NCI-H1930 (cell line): ENCODE results near the gene C11orf68.

Experiments
- DNase-seq, 2 experiments: peaks; one replicate each; lab custom pipeline; 2025; lab: John Stamatoyannopoulos, UW

Gene C11orf68

GRCh38 chr11:65871811-65872548 is 46.9 kb downstream of the C11orf68 start:
- DNase-seq: no peak

DNA sequence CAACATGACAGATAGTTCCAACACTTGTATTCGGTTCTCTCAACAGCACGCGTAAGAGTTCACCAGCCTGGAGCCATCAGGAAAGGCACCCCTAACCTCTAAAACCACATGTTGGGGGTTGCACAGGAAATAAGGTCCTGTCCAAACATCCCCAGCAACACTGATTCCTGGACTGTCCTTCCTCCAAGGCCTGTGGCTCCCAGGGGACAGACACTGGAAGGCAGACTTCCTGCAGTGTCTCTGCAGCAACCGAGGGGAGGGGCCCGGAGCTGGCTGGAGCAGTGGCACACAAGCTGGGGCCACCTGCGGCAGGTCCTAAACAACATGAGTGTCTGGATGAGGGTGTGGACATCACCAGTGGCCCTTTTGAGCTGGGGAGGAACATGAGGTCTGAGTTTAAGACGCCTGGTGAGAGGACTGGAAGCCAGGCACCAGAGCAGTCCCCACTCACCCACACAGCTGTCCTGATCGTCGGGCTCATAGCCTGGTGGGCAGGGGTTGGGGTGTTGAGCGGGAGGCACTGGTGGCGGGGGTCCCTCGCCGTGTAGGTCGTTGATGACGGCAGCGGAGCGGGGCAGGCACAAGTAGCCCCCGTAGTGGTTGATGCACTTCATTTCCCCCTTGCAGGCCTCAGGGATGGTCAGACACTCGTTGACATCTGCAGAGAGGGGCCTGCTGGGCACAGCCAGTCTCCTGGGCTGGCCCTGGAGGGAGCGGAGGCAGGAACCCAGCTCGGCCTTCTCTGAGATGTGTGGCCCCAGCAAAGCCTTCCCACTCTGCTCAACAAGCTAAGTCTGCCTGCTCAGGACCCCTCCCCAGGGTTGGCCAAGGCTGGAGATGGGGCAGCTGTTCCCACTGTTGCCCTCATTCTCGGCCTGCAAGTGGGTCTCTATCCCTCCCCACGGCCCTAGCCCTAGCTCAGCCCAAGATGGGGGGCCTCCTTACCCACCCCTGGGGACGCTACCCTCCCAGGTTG is 47.9 kb downstream of the C11orf68 start:
- no peak for DNase-seq

DNA sequence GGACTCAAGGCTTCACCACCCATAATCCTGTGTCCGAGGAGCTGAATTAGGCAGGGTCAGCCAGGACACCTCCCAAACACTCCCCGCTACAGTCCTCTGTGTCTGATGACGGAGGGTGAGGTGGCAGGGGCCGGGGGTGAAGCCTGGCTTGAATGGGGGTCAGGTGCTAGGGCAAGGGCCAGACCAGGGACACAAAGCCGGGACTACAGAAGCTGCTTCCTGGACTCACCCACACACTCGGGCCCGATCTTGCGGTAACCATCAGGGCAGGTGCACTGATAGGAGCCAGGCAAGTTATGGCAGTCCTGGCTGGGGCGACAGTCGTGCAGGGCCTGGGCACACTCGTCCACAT is 48.6 kb downstream of the C11orf68 start:
- DNase-seq: no peak

- DNase-seq: no peak
These were observed 49.1 kb downstream of the C11orf68 start for GRCh38 chr11:65869643-65870306.

DNA sequence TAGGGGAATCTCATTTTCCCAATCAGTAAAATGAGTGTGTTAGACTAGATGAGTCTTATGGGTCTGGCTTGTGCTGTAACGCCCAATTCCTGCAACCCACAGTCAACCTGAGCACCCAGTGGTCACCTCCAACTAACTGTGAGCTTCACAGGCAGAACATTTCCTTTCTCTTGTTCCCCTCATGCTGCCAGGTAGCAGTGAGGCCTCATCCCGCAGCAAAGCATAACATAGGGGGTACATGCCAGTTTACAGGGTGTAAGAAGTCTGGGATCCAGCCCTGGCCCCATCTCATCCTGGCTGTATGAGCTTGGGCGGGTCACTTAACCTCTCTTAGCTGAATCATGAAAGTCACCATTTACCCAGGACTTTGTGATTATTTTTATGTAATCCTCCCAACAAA is 50.0 kb downstream of the C11orf68 start:
- DNase-seq: no peak

DNA sequence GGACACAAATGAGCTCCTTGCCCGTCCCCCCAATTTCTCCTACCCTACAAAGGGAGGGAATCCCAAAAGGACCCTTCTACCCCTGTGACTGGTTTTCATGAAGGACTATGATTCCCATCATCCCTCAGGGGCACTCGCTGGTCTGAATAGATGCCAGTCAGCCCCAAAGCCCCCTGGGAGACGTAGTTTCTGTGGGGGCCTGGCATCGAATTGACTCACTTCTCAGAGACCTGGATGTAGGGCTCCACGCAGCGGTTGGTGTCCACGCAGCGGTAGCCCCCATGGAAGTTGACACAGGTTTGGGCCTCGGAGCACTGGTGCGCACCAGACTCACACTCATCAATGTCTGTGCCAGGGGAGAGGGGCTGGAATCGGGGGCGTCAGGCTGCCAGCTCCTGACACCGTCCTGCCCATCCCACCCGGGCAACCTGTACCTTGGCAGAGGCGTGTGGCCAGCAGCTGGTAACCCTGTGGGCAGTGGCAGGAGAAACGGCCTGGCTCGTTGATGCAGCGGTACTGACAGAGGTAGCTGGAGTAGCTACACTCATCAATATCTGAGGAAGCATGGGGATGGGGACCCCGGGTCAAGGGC is 50.7 kb downstream of the C11orf68 start:
- peak in 1 of 2 experiments; percentile 54 for DNase-seq

GRCh38 chr11:65867284-65868071 is 51.4 kb downstream of the C11orf68 start:
- no peak for DNase-seq
